Right lobe of liver (tissue), 4 donors: Measurements from ENCODE around the gene CD3E.

Experiments used
- CTCF ChIP-seq, 4 donors: fragments of 200-600 bp in 3 of 4; fragments of 450-650 bp in 1 of 4; IDR thresholded peaks; one replicate each; pipeline versions ENCODE4 v1.5.1 to v1.8.0; 2016 to 2022; ENCODE audit warnings: antibody characterized with exemption in 4 of 4, mild to moderate bottlenecking in 2 of 4
- POLR2A ChIP-seq: fragments of 450-650 bp; IDR thresholded peaks from one replicate; pipeline ENCODE4 v1.6.1; 2017; ENCODE audit warnings: antibody characterized with exemption, mild to moderate bottlenecking
- donor health status: DM: no; HTN: no; CAD: no.
- donor health status: DM: no; HTN: no; CAD: no.
- donor health status: DM: no; HTN: yes; CAD: no.

- TF ChIP-seq POLR2A = no peak
- TF ChIP-seq CTCF (IDR thresholded peaks at IDR 0.05) = no peak
Measured at GRCh38 chr11:118310271-118310670, 5.7 kb downstream of the CD3E start.
